Ascending aorta (tissue), 2 donors: ENCODE results near the gene L3MBTL3. TPM values are rescaled to one million over a fixed set of nuclear protein-coding genes. Genes with fewer than 3 reads are reported as not detected.

ENCODE experiments used
- DNase-seq, 2 donors: peaks; one replicate each; pipeline ENCODE4 v3.0.0-alpha.2; 2019; ENCODE audit warnings: low spot score in 2 of 2
- H3K27ac ChIP-seq, 2 donors: fragments of 200-600 bp; sonication (generic); one replicate each; pipeline ENCODE4 v1.5.1; 2016 to 2017; ENCODE audit warnings: mild to moderate bottlenecking in 1 of 2
- H3K27me3 ChIP-seq: fragments of 200-600 bp; sonication (generic); one replicate; pipeline ENCODE4 v1.5.1; 2017
- H3K36me3 ChIP-seq, 2 donors: fragments of 200-600 bp; sonication (generic); one replicate each; pipeline ENCODE4 v1.5.1; 2016
- H3K4me1 ChIP-seq, 2 donors: fragments of 200-600 bp; sonication (generic); one replicate each; pipeline ENCODE4 v1.5.1; 2016 to 2017; ENCODE audit warnings: mild to moderate bottlenecking in 1 of 2
- H3K4me3 ChIP-seq, 2 donors: fragments of 200-600 bp; sonication (generic); one replicate each; pipeline ENCODE4 v1.5.1; 2016 to 2017; ENCODE audit warnings: mild to moderate bottlenecking in 1 of 2
- H3K9me3 ChIP-seq, 2 donors: fragments of 200-600 bp; sonication (generic); one replicate each; pipeline ENCODE4 v1.5.1; 2016
- CTCF ChIP-seq, 3 experiments: fragments of 200-600 bp in 2 of 3; fragments of 450-650 bp in 1 of 3; sonication (generic) in 2 of 3; IDR thresholded peaks; one replicate each; pipeline ENCODE4 v1.5.1; 2016 to 2019; ENCODE audit warnings: antibody characterized with exemption in 3 of 3, mild to moderate bottlenecking in 1 of 3, moderate library complexity in 1 of 3
- intact Hi-C: fragments of 100-400 bp; cut with DNase I; formaldehyde crosslinking; loops from one replicate; pipeline ENCODE4 v1.15.1; 2023
- total RNA-seq: library from RNA; depleted of rRNA; stranded (reverse); fragments of >200 nt; gene quantifications from one replicate; pipeline ENCODE4 v1.1.0, GENCODE V29; 2016

Gene L3MBTL3
- total RNA-seq, 1 donor from 2014 or later: 2.0 TPM

- no peaks in the 10 kb centered on the region for H3K9me3 ChIP-seq
- H3K36me3 ChIP-seq: peaks cover 8 to 14% of the 10 kb centered on the region in 2 donors
- no peak overlapping the region for H3K27ac ChIP-seq
- no peak for TF ChIP-seq CTCF (IDR thresholded peaks at IDR 0.05)
- no peak for DNase-seq
- no peaks in the 10 kb centered on the region for H3K4me1 ChIP-seq
- intact Hi-C loops: no loop called here
- no peak overlapping the region for H3K4me3 ChIP-seq
- H3K27me3 ChIP-seq: no peaks in the 10 kb centered on the region
Observed at GRCh38 chr6:130063806-130064205, 45.4 kb downstream of the L3MBTL3 start.

GRCh38 chr6:130065609-130066156 lies 47.3 kb downstream of the L3MBTL3 start:
- peaks cover 8 to 18% of the 10 kb centered on the region in 2 donors for H3K36me3 ChIP-seq
- no peaks in the 10 kb centered on the region for H3K27me3 ChIP-seq
- DNase-seq: no peak
- H3K27ac ChIP-seq: no peak overlapping the region
- H3K4me3 ChIP-seq: no peak overlapping the region
- intact Hi-C loops: no loop called here
- H3K9me3 ChIP-seq: no peaks in the 10 kb centered on the region
- H3K4me1 ChIP-seq: no peaks in the 10 kb centered on the region
- TF ChIP-seq CTCF (IDR thresholded peaks at IDR 0.05): no peak

- no peak for TF ChIP-seq CTCF (IDR thresholded peaks at IDR 0.05)
- no peak for DNase-seq
Observed at GRCh38 chr6:130069485-130069884, 51.1 kb downstream of the L3MBTL3 start.

GRCh38 chr6:130070326-130070725 lies 51.9 kb downstream of the L3MBTL3 start:
- no peaks in the 10 kb centered on the region for H3K4me1 ChIP-seq
- H3K9me3 ChIP-seq: no peaks in the 10 kb centered on the region
- peaks cover 0 to 14% of the 10 kb centered on the region in 2 donors for H3K36me3 ChIP-seq
- no peak overlapping the region for H3K27ac ChIP-seq
- no peaks in the 10 kb centered on the region for H3K27me3 ChIP-seq
- DNase-seq: no peak
- no peak for TF ChIP-seq CTCF (IDR thresholded peaks at IDR 0.05)
- no peak overlapping the region for H3K4me3 ChIP-seq
- intact Hi-C loops: no loop called here

More at GRCh38 chr6:130069485-130069884, 51.1 kb downstream of the L3MBTL3 start:
- no peaks in the 10 kb centered on the region for H3K4me1 ChIP-seq
- no peaks in the 10 kb centered on the region for H3K9me3 ChIP-seq
- peaks cover 0 to 14% of the 10 kb centered on the region in 2 donors for H3K36me3 ChIP-seq
- intact Hi-C loops: no loop called here
- H3K27me3 ChIP-seq: no peaks in the 10 kb centered on the region
- H3K4me3 ChIP-seq: no peak overlapping the region
- H3K27ac ChIP-seq: no peak overlapping the region

GRCh38 chr6:130070792-130071191 lies 52.4 kb downstream of the L3MBTL3 start:
- no peak overlapping the region for H3K27ac ChIP-seq
- no peaks in the 10 kb centered on the region for H3K9me3 ChIP-seq
- H3K4me3 ChIP-seq: no peak overlapping the region
- no peak for TF ChIP-seq CTCF (IDR thresholded peaks at IDR 0.05)
- no peak for DNase-seq
- no peaks in the 10 kb centered on the region for H3K27me3 ChIP-seq
- intact Hi-C loops: no loop called here
- peaks cover 0 to 14% of the 10 kb centered on the region in 2 donors for H3K36me3 ChIP-seq
- H3K4me1 ChIP-seq: no peaks in the 10 kb centered on the region
